ENCODE measurements around the gene SLIT1.

SLIT1 gene

GRCh38 chr10:97090644-97091043, 95.1 kb downstream of the SLIT1 start:
- no peak for TF ChIP-seq TAF1 (IDR thresholded peaks at IDR 0.05; ENCODE audit: borderline replicate concordance, insufficient read depth, low read length)
- no peak for TF ChIP-seq FOXP2 (optimal IDR thresholded peaks at IDR 0.05; ENCODE audit: borderline replicate concordance, extremely low read depth, extremely low read length, insufficient read depth)
- no peak for TF ChIP-seq SIN3A (IDR thresholded peaks at IDR 0.05; ENCODE audit: borderline replicate concordance, insufficient read depth, low read length)
- TF ChIP-seq, protein P1, sequence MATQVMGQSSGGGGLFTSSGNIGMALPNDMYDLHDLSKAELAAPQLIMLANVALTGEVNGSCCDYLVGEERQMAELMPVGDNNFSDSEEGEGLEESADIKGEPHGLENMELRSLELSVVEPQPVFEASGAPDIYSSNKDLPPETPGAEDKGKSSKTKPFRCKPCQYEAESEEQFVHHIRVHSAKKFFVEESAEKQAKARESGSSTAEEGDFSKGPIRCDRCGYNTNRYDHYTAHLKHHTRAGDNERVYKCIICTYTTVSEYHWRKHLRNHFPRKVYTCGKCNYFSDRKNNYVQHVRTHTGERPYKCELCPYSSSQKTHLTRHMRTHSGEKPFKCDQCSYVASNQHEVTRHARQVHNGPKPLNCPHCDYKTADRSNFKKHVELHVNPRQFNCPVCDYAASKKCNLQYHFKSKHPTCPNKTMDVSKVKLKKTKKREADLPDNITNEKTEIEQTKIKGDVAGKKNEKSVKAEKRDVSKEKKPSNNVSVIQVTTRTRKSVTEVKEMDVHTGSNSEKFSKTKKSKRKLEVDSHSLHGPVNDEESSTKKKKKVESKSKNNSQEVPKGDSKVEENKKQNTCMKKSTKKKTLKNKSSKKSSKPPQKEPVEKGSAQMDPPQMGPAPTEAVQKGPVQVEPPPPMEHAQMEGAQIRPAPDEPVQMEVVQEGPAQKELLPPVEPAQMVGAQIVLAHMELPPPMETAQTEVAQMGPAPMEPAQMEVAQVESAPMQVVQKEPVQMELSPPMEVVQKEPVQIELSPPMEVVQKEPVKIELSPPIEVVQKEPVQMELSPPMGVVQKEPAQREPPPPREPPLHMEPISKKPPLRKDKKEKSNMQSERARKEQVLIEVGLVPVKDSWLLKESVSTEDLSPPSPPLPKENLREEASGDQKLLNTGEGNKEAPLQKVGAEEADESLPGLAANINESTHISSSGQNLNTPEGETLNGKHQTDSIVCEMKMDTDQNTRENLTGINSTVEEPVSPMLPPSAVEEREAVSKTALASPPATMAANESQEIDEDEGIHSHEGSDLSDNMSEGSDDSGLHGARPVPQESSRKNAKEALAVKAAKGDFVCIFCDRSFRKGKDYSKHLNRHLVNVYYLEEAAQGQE (IDR thresholded peaks at IDR 0.05; ENCODE audit: insufficient read depth in 1 of 2, low read depth in 2 of 2, low read length in 2 of 2), result no peak
- no peak for TF ChIP-seq POLR2AphosphoS5 (IDR thresholded peaks at IDR 0.05; ENCODE audit: low read depth, low read length)

DNA sequence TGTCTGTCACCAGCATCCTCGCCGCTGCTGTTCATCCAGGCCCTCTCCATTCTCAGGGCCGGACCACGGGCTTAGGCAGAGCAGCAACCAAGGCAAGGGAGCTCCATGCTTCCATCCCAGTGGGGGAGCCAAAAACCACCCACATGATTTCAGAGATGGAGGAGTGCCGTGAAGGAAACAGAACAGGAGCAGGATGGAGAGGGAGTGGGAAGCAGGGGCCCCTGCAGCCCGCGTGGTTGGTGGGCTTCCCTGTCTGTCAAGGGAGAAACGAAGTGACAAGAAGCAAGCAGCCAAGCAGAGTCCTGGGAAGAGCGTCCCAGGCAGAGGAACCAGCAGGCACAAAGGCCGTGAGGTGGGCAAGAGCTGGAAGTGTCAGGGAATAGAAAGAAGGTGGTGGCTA, 95.7 kb downstream of the SLIT1 start:
- no peak for TF ChIP-seq SIN3A (IDR thresholded peaks at IDR 0.05; ENCODE audit: borderline replicate concordance, insufficient read depth, low read length)
- TF ChIP-seq, protein P1 (IDR thresholded peaks at IDR 0.05; ENCODE audit: insufficient read depth in 1 of 2, low read depth in 2 of 2, low read length in 2 of 2), result no peak
- TF ChIP-seq TAF1 (IDR thresholded peaks at IDR 0.05; ENCODE audit: borderline replicate concordance, insufficient read depth, low read length), result no peak
- no peak for TF ChIP-seq POLR2AphosphoS5 (IDR thresholded peaks at IDR 0.05; ENCODE audit: low read depth, low read length)
- TF ChIP-seq FOXP2 (optimal IDR thresholded peaks at IDR 0.05; ENCODE audit: borderline replicate concordance, extremely low read depth, extremely low read length, insufficient read depth), result no peak

DNA sequence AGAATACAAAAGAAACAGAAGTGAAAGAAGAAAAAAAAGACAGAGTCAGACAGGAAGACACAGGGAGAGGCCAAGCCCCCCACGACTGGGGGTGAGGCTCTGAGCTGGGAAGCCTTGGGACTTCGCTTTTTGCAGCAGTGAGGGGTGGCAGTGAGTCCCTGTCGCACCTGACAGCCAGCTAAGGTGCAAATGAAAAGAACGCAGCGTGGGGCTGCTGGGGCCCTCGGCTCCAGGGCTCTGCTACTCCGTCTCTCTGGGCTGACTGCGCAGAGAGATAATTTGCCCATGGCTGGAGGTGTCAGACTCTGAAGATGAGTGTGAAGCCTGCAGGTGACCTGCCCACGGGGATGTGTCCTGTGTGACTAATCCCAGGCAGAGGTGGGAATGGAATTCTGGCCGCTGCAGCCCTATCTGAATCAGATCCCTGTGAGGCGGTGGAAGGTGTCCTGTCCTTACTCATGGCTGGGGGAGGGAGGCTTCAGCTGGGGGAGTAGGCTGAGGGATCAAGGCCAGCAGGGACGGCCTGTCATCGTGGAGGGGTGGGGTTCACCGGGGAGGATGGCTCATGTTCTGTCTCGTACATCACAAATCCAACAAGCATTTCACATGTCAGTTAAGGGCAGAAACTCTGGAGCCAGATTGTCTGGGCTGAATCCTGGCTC, 96.4 kb downstream of the SLIT1 start:
- no peak for TF ChIP-seq FOXP2 (optimal IDR thresholded peaks at IDR 0.05; ENCODE audit: borderline replicate concordance, extremely low read depth, extremely low read length, insufficient read depth)
- TF ChIP-seq SIN3A (IDR thresholded peaks at IDR 0.05; ENCODE audit: borderline replicate concordance, insufficient read depth, low read length), result no peak
- no peak for TF ChIP-seq POLR2AphosphoS5 (IDR thresholded peaks at IDR 0.05; ENCODE audit: low read depth, low read length)
- TF ChIP-seq, protein P1 (IDR thresholded peaks at IDR 0.05; ENCODE audit: insufficient read depth in 1 of 2, low read depth in 2 of 2, low read length in 2 of 2), result no peak
- TF ChIP-seq TAF1 (IDR thresholded peaks at IDR 0.05; ENCODE audit: borderline replicate concordance, insufficient read depth, low read length), result no peak

DNA sequence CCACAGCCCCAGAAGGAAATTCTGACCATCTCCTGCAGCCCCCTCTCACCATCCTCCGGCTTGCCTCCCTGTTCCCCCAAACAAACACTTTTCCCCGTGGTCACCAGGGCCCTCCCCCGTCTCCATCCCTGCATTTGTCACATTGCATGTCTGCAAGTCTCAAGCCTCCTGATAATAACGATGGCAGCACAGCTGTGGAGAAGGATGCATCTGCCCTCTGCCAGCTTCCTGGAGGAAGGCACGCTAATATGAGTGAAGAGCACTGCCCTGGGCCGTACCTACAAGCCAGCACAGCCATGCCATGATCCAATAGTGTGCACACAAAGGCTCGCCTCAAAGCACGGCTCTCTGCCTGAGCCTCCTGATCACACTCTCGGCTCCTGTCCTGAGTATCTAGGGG, 98.5 kb downstream of the SLIT1 start:
- TF ChIP-seq POLR2AphosphoS5 (IDR thresholded peaks at IDR 0.05; ENCODE audit: low read depth, low read length) (no peak), SIN3A (IDR thresholded peaks at IDR 0.05; ENCODE audit: borderline replicate concordance, insufficient read depth, low read length) (no peak), TAF1 (IDR thresholded peaks at IDR 0.05; ENCODE audit: borderline replicate concordance, insufficient read depth, low read length) (no peak), FOXP2 (optimal IDR thresholded peaks at IDR 0.05; ENCODE audit: borderline replicate concordance, extremely low read depth, extremely low read length, insufficient read depth) (no peak)
- TF ChIP-seq, protein P1 (IDR thresholded peaks at IDR 0.05; ENCODE audit: insufficient read depth in 1 of 2, low read depth in 2 of 2, low read length in 2 of 2), result no peak
